Muscle of back (tissue), 11 donors: ENCODE data around the gene CEP78. TPM values are rescaled to one million over a fixed set of nuclear protein-coding genes. Genes with fewer than 3 reads are reported as not detected.
"Not testable (repeated sequence)": the region's sequence is repeated elsewhere in the genome, so short reads cannot be mapped to it uniquely, and the experiment has no call there.

Experiments used
- DNase-seq, 3 donors: peaks; one replicate each; pipeline versions ENCODE4 v3.0.0 to v3.0.0-alpha.2; 2013
- polyA plus RNA-seq, 10 donors: library from polyadenylated mRNA; unstranded; fragments of 120-200 nt; gene quantifications; one replicate each; pipeline ENCODE4 v1.2.1, GENCODE V29; 2013; ENCODE audit not compliant: insufficient read length in 10 of 10

Gene CEP78
- polyA plus RNA-seq, 10 donors: 13.3 to 24.6 (median 18.9) TPM

DNA sequence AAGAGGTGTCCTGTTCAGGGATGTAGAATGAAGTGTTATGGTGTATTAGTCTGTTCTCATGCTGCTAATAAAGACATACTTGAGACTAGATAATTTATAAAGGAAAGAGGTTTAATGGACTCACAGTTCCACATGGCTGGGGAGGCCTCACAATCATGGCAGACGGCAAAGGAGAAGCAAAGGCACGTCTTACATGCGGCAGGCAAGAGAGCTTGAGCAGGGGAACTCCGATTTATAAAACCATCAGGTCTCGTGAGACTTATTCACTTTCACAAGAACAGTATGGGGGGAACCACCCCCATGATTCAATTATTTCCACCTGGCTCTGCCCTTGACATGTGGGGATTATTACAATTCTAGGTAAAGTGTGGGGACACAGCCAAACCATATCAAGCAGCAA lies 3.4 kb upstream of the CEP78 start:
- not testable (repeated sequence) for DNase-seq

DNA sequence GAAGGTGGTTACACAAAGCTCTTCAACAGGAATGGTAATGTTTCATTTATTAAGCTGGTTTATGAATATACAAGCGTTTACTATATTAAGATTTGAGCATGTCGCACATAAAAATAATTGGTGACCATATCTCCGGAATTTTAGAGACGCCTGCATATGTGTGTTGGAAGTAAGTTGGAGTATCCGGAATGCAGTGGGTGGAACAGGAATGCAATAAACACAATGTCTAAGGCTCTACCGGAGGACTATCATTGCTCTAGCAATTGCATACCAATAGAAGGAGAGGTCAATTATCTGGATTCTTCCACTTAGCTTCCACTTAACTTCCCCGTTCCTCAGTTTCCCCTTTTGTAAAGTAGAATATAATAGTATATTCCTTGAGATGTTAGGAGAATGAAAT lies 1.1 kb upstream of the CEP78 start:
- no peak for DNase-seq

DNA sequence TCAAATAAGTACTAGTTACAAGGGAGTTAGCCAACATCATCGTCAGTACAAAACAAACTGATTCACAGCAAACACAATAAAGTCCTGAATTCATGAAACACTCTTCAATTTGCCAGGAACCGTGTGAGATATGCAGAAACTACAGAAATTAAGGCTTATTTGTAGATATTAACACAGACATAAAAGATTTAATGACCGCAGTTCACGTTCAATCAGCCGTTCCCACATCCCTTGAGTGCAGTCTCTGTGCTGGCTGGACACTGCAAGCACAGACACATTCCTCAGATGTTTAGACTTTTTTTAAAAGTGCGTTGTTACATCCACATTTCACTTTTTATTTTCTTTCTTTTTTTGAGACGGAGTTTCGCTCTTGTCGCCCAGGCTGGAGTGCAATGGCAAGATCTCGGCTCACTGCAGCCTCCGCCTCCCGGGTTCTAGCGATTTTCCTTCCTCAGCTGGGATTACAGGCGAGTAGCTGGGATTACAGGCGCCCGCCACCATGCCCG lies 566 bp upstream of the CEP78 start:
- DNase-seq: peak in 1 of 3 donors; percentile 57

GRCh38 chr9:78236551-78236910 lies 656 bp downstream of the CEP78 start:
- DNase-seq: no peak

GRCh38 chr9:78238046-78239038 lies 2.5 kb downstream of the CEP78 start:
- DNase-seq: no peak

- no peak for DNase-seq
Measured at GRCh38 chr9:78239506-78239905, 3.6 kb downstream of the CEP78 start.

DNA sequence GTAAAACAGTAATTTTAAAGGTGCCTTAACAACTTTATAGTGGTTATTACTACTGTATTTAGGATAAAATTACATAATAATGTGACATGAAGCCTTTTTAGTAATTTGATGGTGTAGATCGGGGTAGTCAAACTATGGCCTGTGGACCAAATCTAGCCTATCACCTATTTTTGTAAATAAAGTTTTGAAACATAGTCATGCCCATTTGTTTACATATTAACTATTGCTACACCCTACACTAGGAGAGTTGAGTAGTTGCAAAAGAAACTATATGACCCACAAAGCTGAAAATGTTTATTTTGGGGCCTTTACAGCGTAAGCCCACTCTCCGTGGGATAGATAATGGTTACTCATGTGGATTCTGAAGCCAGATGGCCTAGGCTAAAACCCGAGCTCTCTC lies 6.2 kb downstream of the CEP78 start:
- DNase-seq: no peak

DNA sequence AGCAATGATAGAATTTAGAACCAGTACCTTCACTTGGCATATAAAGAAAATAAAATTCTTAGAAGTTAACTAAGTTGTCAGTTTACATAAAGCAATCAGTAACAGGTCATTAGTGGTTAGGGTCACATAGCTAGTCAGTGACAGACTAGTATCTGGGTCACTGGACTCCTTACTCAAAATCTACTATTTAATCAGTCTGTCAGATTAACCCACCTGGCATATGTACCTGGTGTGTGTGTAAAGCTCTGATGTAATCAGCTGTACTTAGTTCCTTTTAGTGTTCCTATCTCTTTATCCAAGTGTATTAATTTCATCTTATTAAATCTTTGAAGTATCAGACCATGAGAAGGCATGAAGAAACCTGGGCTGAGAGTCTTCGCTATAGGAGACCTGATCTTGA lies 7.3 kb downstream of the CEP78 start:
- no peak for DNase-seq

- no peak for DNase-seq
Measured at GRCh38 chr9:78245401-78245800, 9.5 kb downstream of the CEP78 start.

GRCh38 chr9:78248635-78249034 lies 12.8 kb downstream of the CEP78 start:
- DNase-seq: no peak

DNA sequence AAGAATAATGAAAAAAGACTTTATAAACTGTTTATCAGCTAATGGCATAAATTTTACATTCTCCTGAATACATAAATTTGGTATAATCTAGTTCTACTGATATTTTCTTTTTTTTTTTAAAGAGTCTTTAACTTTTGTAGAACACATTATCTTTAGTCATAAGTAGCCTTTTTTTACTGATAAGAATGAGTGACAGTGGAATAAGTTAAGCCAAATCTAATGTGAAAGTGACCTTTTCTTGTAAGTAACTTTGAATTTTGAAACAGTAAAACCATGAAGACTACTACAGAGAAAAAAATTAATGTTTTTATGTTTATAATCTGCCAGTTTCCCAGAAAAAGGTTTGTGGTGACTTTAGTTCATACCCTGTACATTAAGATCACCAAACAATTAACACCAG lies 13.7 kb downstream of the CEP78 start:
- DNase-seq: no peak

GRCh38 chr9:78252616-78253015 lies 16.7 kb downstream of the CEP78 start:
- DNase-seq: no peak

- no peak for DNase-seq
Measured at GRCh38 chr9:78253285-78253684, 17.4 kb downstream of the CEP78 start.

GRCh38 chr9:78261403-78262001 lies 25.6 kb downstream of the CEP78 start:
- DNase-seq: peak; percentile 26 to 54 (median 34)

- no peak for DNase-seq
Measured at GRCh38 chr9:78262655-78263054, 26.8 kb downstream of the CEP78 start.

DNA sequence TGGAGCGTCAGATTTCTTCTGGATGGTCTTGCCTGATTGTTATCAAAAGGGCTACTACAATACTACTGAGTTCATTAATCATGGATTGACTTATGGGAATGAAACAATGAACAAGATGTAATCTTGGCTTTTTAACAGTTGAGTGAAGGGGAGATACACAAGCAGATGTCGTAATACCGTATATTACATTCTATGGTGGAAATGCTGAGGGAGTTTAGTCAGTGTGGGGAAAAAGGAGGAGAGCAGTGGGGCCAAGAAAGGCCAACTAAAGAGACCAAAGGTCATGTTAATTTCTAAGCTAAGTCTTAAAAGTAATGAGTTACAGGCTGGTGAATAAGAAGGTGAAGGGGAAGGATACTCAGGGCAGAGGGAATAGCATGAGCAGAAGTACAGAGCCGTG lies 32.0 kb downstream of the CEP78 start:
- no peak for DNase-seq

GRCh38 chr9:78269784-78270183 lies 33.9 kb downstream of the CEP78 start:
- no peak for DNase-seq

- DNase-seq: no peak
Measured at GRCh38 chr9:78272307-78272706, 36.4 kb downstream of the CEP78 start.

DNA sequence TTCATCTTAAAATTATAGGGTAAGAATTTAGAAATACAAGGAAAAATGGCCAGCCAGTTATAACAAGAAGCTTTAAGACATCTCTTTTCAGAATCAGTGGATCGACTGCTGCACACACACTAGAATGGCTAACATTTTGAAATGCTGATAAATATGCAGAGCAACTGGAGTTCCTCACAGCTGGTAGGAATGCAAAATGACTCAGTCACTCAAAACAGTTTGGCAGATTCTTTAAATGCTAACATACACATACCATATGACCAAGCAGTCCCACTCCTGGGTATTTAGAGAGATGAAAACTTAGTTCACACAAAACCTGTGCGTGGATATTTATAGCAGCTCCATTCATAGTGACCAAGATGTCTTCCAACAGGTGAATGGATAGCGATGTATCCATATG lies 37.9 kb downstream of the CEP78 start:
- no peak for DNase-seq

DNA sequence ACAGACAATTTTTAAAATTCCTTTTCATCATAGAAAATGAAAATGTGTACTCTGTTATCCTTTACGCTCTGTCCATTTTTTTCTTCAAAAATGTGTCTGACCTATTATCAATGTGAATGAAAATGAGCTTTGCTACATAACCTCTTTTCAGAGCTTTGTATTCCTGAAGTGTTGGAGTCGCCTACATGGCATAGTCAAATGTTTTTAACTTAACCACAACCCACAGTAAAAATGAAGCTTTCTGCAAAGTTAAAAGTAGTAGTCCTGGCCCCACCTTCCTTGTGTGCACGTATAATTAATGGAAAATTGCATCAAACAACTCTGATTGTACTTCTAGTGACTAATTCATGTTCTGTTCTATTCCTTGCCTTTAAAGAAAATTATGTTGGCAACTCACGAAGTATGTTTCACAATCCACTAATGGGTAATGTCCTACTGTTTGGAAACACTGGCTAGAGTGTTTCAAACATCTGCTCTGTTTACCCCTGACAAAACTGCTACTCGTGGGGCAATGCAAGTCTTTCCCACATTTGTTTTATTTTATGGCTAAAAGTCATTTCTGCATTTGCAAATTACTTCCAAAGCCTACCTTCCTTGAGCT lies 42.4 kb downstream of the CEP78 start:
- DNase-seq: no peak

DNA sequence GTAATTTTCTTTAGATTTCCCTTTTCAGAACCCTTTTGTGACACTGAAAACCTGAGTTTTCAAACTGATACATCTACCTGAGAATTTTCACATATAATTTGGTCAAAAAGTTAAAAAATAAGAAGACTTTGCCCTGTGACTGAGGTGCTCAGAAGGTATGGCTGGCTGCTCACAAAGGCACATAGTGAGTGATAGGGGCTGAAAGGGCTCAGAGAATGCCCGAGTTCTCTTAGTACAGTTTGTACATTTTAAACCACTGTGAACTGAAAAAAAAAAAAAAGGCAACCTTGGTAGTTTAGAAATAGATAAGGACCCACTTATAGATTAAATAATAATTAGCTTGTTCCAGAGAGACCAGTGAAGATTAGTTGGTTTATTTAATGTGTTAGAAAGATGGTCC lies 42.9 kb downstream of the CEP78 start:
- DNase-seq: no peak

DNA sequence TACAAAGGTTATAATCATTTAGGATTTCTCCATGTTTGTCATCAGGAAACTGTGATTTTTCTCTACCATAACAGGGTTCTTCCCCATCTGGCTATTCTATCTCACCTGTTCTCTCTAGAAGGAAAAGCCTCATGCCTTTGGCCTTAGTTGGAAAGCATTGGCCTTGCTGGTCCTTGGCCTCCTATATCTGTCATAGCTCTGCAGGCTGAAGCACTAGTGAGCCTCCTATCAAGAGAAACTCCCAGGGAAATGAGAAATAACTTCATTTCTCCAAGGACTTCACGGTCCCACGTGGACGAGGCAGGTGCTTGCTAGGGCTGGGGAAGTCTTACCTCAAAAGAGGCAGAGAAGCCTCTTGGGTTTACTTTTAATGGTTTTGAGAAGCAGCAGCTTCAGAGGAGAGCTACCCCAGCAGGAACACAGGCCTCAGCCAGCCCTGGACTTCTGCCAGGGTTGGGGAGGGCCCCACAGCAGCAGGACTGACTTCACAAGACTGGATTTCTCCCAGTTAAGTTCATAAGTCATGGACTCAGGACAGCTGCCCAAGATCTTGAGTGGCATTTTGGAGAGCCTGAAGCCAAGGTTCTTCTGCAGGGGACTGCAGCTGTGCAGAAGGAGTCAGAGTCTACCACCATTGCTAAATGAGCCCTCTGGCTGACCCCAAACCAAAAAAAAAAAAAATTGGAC lies 45.2 kb downstream of the CEP78 start:
- DNase-seq: peak; percentile 88 to 96 (median 94)
